GM19438 (cell line): ENCODE measurements around the gene SLC4A5.

Experiments used
- ATAC-seq: cut with Tn5 transposase; IDR thresholded peaks from one replicate; pipeline ENCODE4 v1.9.1; 2021; ENCODE audit warnings: low read depth; ENCODE audit not compliant: unreplicated experiment

The SLC4A5 gene

GRCh38 chr2:74317701-74318100 is 25.5 kb downstream of the SLC4A5 start:
- no peak for ATAC-seq

GRCh38 chr2:74316627-74317295 is 26.5 kb downstream of the SLC4A5 start:
- ATAC-seq, result no peak

- ATAC-seq, result no peak
Measured at GRCh38 chr2:74314107-74314506, 29.1 kb downstream of the SLC4A5 start.

- ATAC-seq, result no peak
Measured at GRCh38 chr2:74313497-74313896, 29.7 kb downstream of the SLC4A5 start.

GRCh38 chr2:74312913-74313312 is 30.3 kb downstream of the SLC4A5 start:
- ATAC-seq, result no peak

GRCh38 chr2:74307720-74308119 is 35.5 kb downstream of the SLC4A5 start:
- ATAC-seq, result no peak

- ATAC-seq, result no peak
Measured at GRCh38 chr2:74304332-74305148, 38.7 kb downstream of the SLC4A5 start.

GRCh38 chr2:74302865-74303264 is 40.4 kb downstream of the SLC4A5 start:
- no peak for ATAC-seq

- ATAC-seq, result no peak
Measured at GRCh38 chr2:74301262-74301661, 42.0 kb downstream of the SLC4A5 start.

GRCh38 chr2:74300506-74300905 is 42.7 kb downstream of the SLC4A5 start:
- ATAC-seq, result no peak

GRCh38 chr2:74297950-74298349 is 45.3 kb downstream of the SLC4A5 start:
- no peak for ATAC-seq

- no peak for ATAC-seq
Measured at GRCh38 chr2:74297391-74297790, 45.8 kb downstream of the SLC4A5 start.

- no peak for ATAC-seq
Measured at GRCh38 chr2:74293191-74293991, 49.8 kb downstream of the SLC4A5 start.

- no peak for ATAC-seq
Measured at GRCh38 chr2:74292751-74293150, 50.5 kb downstream of the SLC4A5 start.

GRCh38 chr2:74291886-74292621 is 51.2 kb downstream of the SLC4A5 start:
- ATAC-seq, result no peak

- ATAC-seq, result no peak
Measured at GRCh38 chr2:74291218-74291544, 52.0 kb downstream of the SLC4A5 start.

GRCh38 chr2:74290466-74291217 is 52.6 kb downstream of the SLC4A5 start:
- no peak for ATAC-seq

GRCh38 chr2:74290066-74290465 is 53.1 kb downstream of the SLC4A5 start:
- ATAC-seq, result no peak

- no peak for ATAC-seq
Measured at GRCh38 chr2:74286725-74287124, 56.5 kb downstream of the SLC4A5 start.
